ENCODE measurements around the gene GRXCR1. TPM values are rescaled to one million over a fixed set of nuclear protein-coding genes. Genes with fewer than 3 reads are reported as not detected.

The GRXCR1 gene
- total and polyA plus RNA-seq, 2 of the 13 experiments (the other 11 are each of a cell fraction or from before 2014, with no cell fraction given): not detected

GRCh38 chr4:42871671-42872290, 20.7 kb upstream of the GRXCR1 start (continued):
- TF ChIP-seq PTBP1 (IDR thresholded peaks at IDR 0.05; ENCODE audit: low read depth, low read length, poor library complexity, severe bottlenecking) (no peak), GMEB2 (CRISPR knock-in tag; IDR thresholded peaks at IDR 0.05; ENCODE audit: low read depth) (no peak), ZNF274 (CRISPR knock-in tag; IDR thresholded peaks at IDR 0.05) (no peak), REPIN1 (CRISPR knock-in tag; IDR thresholded peaks at IDR 0.05; ENCODE audit: borderline replicate concordance, low read depth) (no peak), IRF1 (CRISPR knock-in tag; IDR thresholded peaks at IDR 0.05; ENCODE audit: low read depth) (no peak), RFX1 (IDR thresholded peaks at IDR 0.05) (no peak), NRL (CRISPR knock-in tag; IDR thresholded peaks at IDR 0.05; ENCODE audit: borderline replicate concordance) (no peak), CEBPG (CRISPR knock-in tag; IDR thresholded peaks at IDR 0.05) (no peak)

- Histone ChIP-seq H3K27ac (ENCODE audit: extremely low read length, insufficient read depth, low read length) (no peak overlapping the region), H2AFZ (ENCODE audit: low read length) (no peak overlapping the region), H3K27me3 (ENCODE audit: control insufficient read depth in 1 of 2, insufficient read depth in 2 of 2, low read length in 2 of 2) (no peaks in the 10 kb centered on the region), H3K79me2 (ENCODE audit: insufficient read depth, low read length) (no peaks in the 10 kb centered on the region), H3K36me3 (replicated peaks in 1 of 2; ENCODE audit: control insufficient read depth in 1 of 2, insufficient read depth in 2 of 2, low read length in 2 of 2) (no peaks in the 10 kb centered on the region), H3K4me2 (ENCODE audit: low read depth, low read length) (no peak overlapping the region), H3K4me3 (replicated peaks in 1 of 3; ENCODE audit: insufficient read depth in 1 of 3, low read depth in 2 of 3, low read length in 3 of 3) (no peak overlapping the region), H4K20me1 (ENCODE audit: insufficient read depth, low read length) (no peaks in the 10 kb centered on the region), H3K9me3 (ENCODE audit: low read length) (no peaks in the 10 kb centered on the region), H3K4me1 (ENCODE audit: insufficient read depth, low read length) (no peaks in the 10 kb centered on the region), H3K9ac (ENCODE audit: insufficient read depth, low read depth, low read length) (no peak overlapping the region)
- no TSS peak for BruUV-seq (replicated peaks)
- ChIA-PET POLR2A (no interaction called here), CTCF (ENCODE audit: low intra/inter-chr PET ratio, low total read pairs) (no interaction called here)
- ATAC-seq: no peak
- no peak for FAIRE-seq
- no peak for DNase-seq (ENCODE audit: low spot score)
- intact Hi-C loops (cut with micrococcal nuclease; ENCODE audit: unreplicated experiment): no loop called here
- in situ Hi-C loops (cut with HindIII; ENCODE audit: extremely low pct_ligation_motif_present, low pct_unique_long_range_greater_than_20kb): no loop called here
- TF ChIP-seq TEAD3 (CRISPR knock-in tag; optimal IDR thresholded peaks at IDR 0.05; ENCODE audit: borderline replicate concordance): no peak
- TF ChIP-seq ZNF550 (CRISPR knock-in tag; IDR thresholded peaks at IDR 0.05; ENCODE audit: borderline replicate concordance): no peak
- TF ChIP-seq ZNF713 (CRISPR knock-in tag; IDR thresholded peaks at IDR 0.05): no peak
- no peak for TF ChIP-seq DMAP1 (CRISPR knock-in tag; IDR thresholded peaks at IDR 0.05)
- TF ChIP-seq ZNF572 (CRISPR knock-in tag; IDR thresholded peaks at IDR 0.05): no peak
- TF ChIP-seq NFKB2 (CRISPR knock-in tag; IDR thresholded peaks at IDR 0.05; ENCODE audit: borderline replicate concordance): no peak
- no peak for TF ChIP-seq PBX3 (CRISPR knock-in tag; IDR thresholded peaks at IDR 0.05; ENCODE audit: borderline replicate concordance)
- no peak for TF ChIP-seq ZNF703 (CRISPR knock-in tag; IDR thresholded peaks at IDR 0.05; ENCODE audit: borderline replicate concordance)
- TF ChIP-seq SNAPC2 (CRISPR knock-in tag; IDR thresholded peaks at IDR 0.05): no peak
- WGBS (ENCODE audit: low lambda C conversion rate): 1% methylated on average over 3 of the region's 3 CpGs
Measured at GRCh38 chr4:42878863-42879262, 13.7 kb upstream of the GRXCR1 start.

Measured in HepG2 (cell line).